Activated CD8-positive, alpha-beta T cell treated with anti-CD3 and anti-CD28 coated beads for 36 hours (primary cell): ENCODE data around the gene NT5DC1. TPM values are rescaled to one million over a fixed set of nuclear protein-coding genes. Genes with fewer than 3 reads are reported as not detected.

ENCODE experiments used
- ATAC-seq: fragments of 200-7000 bp; cut with Tn5 transposase; one replicate; pipeline ENCODE4 v1.10.0; 2021; ENCODE audit warnings: mild to moderate bottlenecking, moderate library complexity
- CTCF ChIA-PET: fragments of 350-600 bp; sonication (Branson Sonifier 250); formaldehyde crosslinking; loops from one replicate; lab custom pipeline; 2021; ENCODE audit warnings: antibody characterized with exemption; lab: Charles Lee
- POLR2A ChIA-PET: fragments of 350-600 bp; sonication (Branson Sonifier 250); formaldehyde crosslinking; loops from one replicate; lab custom pipeline; 2021; ENCODE audit warnings: antibody characterized with exemption; lab: Charles Lee
- DNase-seq: peaks from one replicate; pipeline ENCODE4 v3.0.0-alpha.2; 2020
- H3K27ac Mint-ChIP-seq: one replicate; pipeline ENCODE4 v1.8.0; 2021; ENCODE audit warnings: mild to moderate bottlenecking, mixed read lengths
- H3K27me3 Mint-ChIP-seq: one replicate; pipeline ENCODE4 v1.8.0; 2021; ENCODE audit warnings: mixed read lengths
- H3K36me3 Mint-ChIP-seq: one replicate; pipeline ENCODE4 v1.8.0; 2021; ENCODE audit warnings: low read depth, mixed read lengths
- H3K4me1 Mint-ChIP-seq: one replicate; pipeline ENCODE4 v1.8.0; 2021; ENCODE audit warnings: low read depth, mixed read lengths
- H3K4me3 Mint-ChIP-seq: one replicate; pipeline ENCODE4 v1.8.0; 2021; ENCODE audit warnings: mild to moderate bottlenecking, moderate library complexity, mixed read lengths
- H3K9me3 Mint-ChIP-seq: one replicate; pipeline ENCODE4 v1.8.0; 2021; ENCODE audit warnings: mixed read lengths
- CTCF ChIP-seq: fragments of 200-600 bp; IDR thresholded peaks from one replicate; pipeline ENCODE4 v1.8.0; 2022; ENCODE audit warnings: antibody characterized with exemption, mild to moderate bottlenecking
- intact Hi-C: fragments of 100-400 bp; cut with micrococcal nuclease; formaldehyde crosslinking; loops from one replicate; pipeline ENCODE4 v1.10.0; 2022
- total RNA-seq, 2 experiments: library from RNA; stranded (reverse); gene quantifications; one replicate each; pipeline ENCODE4 v1.2.3, GENCODE V29; 2021

The NT5DC1 gene
- 10 to 100 TPM; 47.8 to 53.3 TPM for total RNA-seq

GRCh38 chr6:116100419-116101301 lies at the start of gene NT5DC1:
NT5DC1 (plus strand) TSS chr6:116100853; CDS start chr6:116100931, 78 bp downstream.
- peak; percentile 36 for TF ChIP-seq CTCF
- Mint-ChIP-seq H3K36me3 (peaks cover 26% of the 10 kb centered on the region), H3K4me3 (peak within 1 kb of the TSS; percentile 92), H3K27me3 (no peaks in the 10 kb centered on the region), H3K4me1 (peaks cover 45% of the 10 kb centered on the region), H3K9me3 (peaks cover 9% of the 10 kb centered on the region), H3K27ac (peak within 1 kb of the TSS; percentile 92)
- intact Hi-C loops, result no loop called here
- ChIA-PET POLR2A (interaction anchor here (1.1 to 3.0 kb wide), 5 partner anchors 11 to 151 kb away, joined by 3 to 6 read pairs (median 5); no protein-coding TSS in a partner anchor), CTCF (interaction anchor here (0.9 to 4.0 kb wide), 4 partner anchors 9 to 90 kb away, joined by 3 to 33 read pairs (median 6); no protein-coding TSS in a partner anchor)
- peak; percentile 88 for DNase-seq
- ATAC-seq, result peak; percentile 92

GRCh38 chr6:116051244-116051643 lies 49.4 kb upstream of the NT5DC1 start:
- no peak for TF ChIP-seq CTCF
- Mint-ChIP-seq H3K4me3 (no peak overlapping the region), H3K36me3 (no peaks in the 10 kb centered on the region), H3K27ac (no peak overlapping the region), H3K9me3 (no peaks in the 10 kb centered on the region), H3K4me1 (no peaks in the 10 kb centered on the region), H3K27me3 (peaks cover 17% of the 10 kb centered on the region)
- no peak for DNase-seq
- no peak for ATAC-seq
- ChIA-PET CTCF (interaction anchor here (1.2 kb wide), 1 partner anchor 24 kb away, joined by 3 read pairs; no protein-coding TSS in a partner anchor), POLR2A (no interaction called here)
- intact Hi-C loops, result no loop called here

- H3K27me3 Mint-ChIP-seq, result peaks cover 9% of the 10 kb centered on the region
- DNase-seq (no peak), ATAC-seq (no peak)
- H3K4me3 Mint-ChIP-seq, result no peak overlapping the region
- H3K36me3 Mint-ChIP-seq, result no peaks in the 10 kb centered on the region
- intact Hi-C loops, result no loop called here
- no peaks in the 10 kb centered on the region for H3K4me1 Mint-ChIP-seq
- no peaks in the 10 kb centered on the region for H3K9me3 Mint-ChIP-seq
- no peak for TF ChIP-seq CTCF
- POLR2A ChIA-PET, result no interaction called here
- no peak overlapping the region for H3K27ac Mint-ChIP-seq
- CTCF ChIA-PET, result no interaction called here
Observed at GRCh38 chr6:116055513-116055912, 45.1 kb upstream of the NT5DC1 start.

GRCh38 chr6:116057766-116058165 lies 42.9 kb upstream of the NT5DC1 start:
- DNase-seq (no peak), ATAC-seq (no peak)
- peaks cover 6% of the 10 kb centered on the region for H3K27me3 Mint-ChIP-seq
- TF ChIP-seq CTCF, result no peak
- intact Hi-C loops, result no loop called here
- H3K4me3 Mint-ChIP-seq, result no peak overlapping the region
- ChIA-PET POLR2A (no interaction called here), CTCF (interaction anchor here (1.2 kb wide), 1 partner anchor 54 kb away, joined by 3 read pairs; no protein-coding TSS in a partner anchor)
- no peaks in the 10 kb centered on the region for H3K4me1 Mint-ChIP-seq
- no peaks in the 10 kb centered on the region for H3K9me3 Mint-ChIP-seq
- no peak overlapping the region for H3K27ac Mint-ChIP-seq
- H3K36me3 Mint-ChIP-seq, result no peaks in the 10 kb centered on the region
